ENCODE measurements around the gene AGFG2.

Gene AGFG2

DNA sequence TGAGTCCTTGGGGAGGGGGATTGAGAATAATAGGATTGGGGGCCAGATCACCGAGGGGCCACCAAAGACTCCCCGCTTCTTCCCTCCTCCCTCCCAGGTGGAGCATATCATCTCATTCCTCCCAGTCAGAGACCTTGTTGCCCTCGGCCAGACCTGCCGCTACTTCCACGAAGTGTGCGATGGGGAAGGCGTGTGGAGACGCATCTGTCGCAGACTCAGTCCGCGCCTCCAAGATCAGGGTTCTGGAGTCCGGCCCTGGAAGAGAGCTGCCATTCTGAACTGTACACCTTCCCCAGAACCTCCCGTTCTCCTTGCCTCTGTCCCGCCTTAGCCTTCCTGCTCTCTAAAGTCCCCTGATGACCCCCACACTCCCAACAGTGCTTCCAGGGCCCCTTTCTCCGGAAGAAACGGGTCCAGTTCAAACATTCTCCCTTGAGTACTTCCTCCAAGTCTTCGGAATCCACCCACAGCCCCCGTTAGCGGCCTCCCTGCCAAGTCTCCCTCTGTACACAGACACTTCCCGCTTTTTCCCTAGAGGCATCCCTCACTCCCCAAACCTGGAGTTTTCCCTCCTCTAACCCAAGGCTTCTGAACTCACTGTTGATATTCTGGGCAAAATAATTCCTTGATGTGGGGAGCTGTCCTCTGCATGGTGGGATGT lies 51.2 kb downstream of the AGFG2 start:
- no peaks in the 10 kb centered on the region for H3K27me3 ChIP-seq (ENCODE audit: insufficient read depth, poor library complexity, severe bottlenecking)
- no peak overlapping the region for H3K4me3 ChIP-seq (replicated peaks; ENCODE audit: insufficient read depth, low read length)
- TF ChIP-seq SPI1 (IDR thresholded peaks at IDR 0.05; ENCODE audit: borderline replicate concordance, low read depth): no peak
- TF ChIP-seq GABPA (IDR thresholded peaks at IDR 0.05; ENCODE audit: low read depth): no peak
- TF ChIP-seq POLR2AphosphoS5 (IDR thresholded peaks at IDR 0.05; ENCODE audit: low read depth): no peak
- no peak for DNase-seq (ENCODE audit: low read depth in 1 of 2, low spot score in 1 of 2)
- no peak overlapping the region for H3K27ac ChIP-seq (replicated peaks)

GRCh38 chr7:100591596-100591995 lies 52.6 kb downstream of the AGFG2 start:
- no peaks in the 10 kb centered on the region for H3K27me3 ChIP-seq (ENCODE audit: insufficient read depth, poor library complexity, severe bottlenecking)
- no peak for TF ChIP-seq POLR2AphosphoS5 (IDR thresholded peaks at IDR 0.05; ENCODE audit: low read depth)
- TF ChIP-seq, protein P1, sequence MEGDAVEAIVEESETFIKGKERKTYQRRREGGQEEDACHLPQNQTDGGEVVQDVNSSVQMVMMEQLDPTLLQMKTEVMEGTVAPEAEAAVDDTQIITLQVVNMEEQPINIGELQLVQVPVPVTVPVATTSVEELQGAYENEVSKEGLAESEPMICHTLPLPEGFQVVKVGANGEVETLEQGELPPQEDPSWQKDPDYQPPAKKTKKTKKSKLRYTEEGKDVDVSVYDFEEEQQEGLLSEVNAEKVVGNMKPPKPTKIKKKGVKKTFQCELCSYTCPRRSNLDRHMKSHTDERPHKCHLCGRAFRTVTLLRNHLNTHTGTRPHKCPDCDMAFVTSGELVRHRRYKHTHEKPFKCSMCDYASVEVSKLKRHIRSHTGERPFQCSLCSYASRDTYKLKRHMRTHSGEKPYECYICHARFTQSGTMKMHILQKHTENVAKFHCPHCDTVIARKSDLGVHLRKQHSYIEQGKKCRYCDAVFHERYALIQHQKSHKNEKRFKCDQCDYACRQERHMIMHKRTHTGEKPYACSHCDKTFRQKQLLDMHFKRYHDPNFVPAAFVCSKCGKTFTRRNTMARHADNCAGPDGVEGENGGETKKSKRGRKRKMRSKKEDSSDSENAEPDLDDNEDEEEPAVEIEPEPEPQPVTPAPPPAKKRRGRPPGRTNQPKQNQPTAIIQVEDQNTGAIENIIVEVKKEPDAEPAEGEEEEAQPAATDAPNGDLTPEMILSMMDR (IDR thresholded peaks at IDR 0.05; ENCODE audit: insufficient read depth, low read length): no peak
- TF ChIP-seq SPI1 (IDR thresholded peaks at IDR 0.05; ENCODE audit: borderline replicate concordance, low read depth): no peak
- no peak for TF ChIP-seq REST (IDR thresholded peaks at IDR 0.05; ENCODE audit: insufficient replicate concordance, low read depth)
- TF ChIP-seq GABPA (IDR thresholded peaks at IDR 0.05; ENCODE audit: low read depth): no peak
- DNase-seq (ENCODE audit: low read depth in 1 of 2, low spot score in 1 of 2): no peak
- H3K4me3 ChIP-seq (replicated peaks; ENCODE audit: insufficient read depth, low read length): no peak overlapping the region
- no peak overlapping the region for H3K27ac ChIP-seq (replicated peaks)

GRCh38 chr7:100595188-100595587 lies 56.2 kb downstream of the AGFG2 start:
- Histone ChIP-seq H3K4me3 (replicated peaks; ENCODE audit: insufficient read depth, low read length) (no peak overlapping the region), H3K27me3 (ENCODE audit: insufficient read depth, poor library complexity, severe bottlenecking) (no peaks in the 10 kb centered on the region), H3K27ac (replicated peaks) (no peak overlapping the region)
- DNase-seq (ENCODE audit: low read depth in 1 of 2, low spot score in 1 of 2): no peak
- TF ChIP-seq POLR2AphosphoS5 (IDR thresholded peaks at IDR 0.05; ENCODE audit: low read depth) (no peak), REST (IDR thresholded peaks at IDR 0.05; ENCODE audit: insufficient replicate concordance, low read depth) (no peak), SPI1 (IDR thresholded peaks at IDR 0.05; ENCODE audit: borderline replicate concordance, low read depth) (no peak), GABPA (IDR thresholded peaks at IDR 0.05; ENCODE audit: low read depth) (no peak)
- TF ChIP-seq, protein P1 (IDR thresholded peaks at IDR 0.05; ENCODE audit: insufficient read depth, low read length): no peak

- no peak for TF ChIP-seq POLR2AphosphoS5 (IDR thresholded peaks at IDR 0.05; ENCODE audit: low read depth)
- Histone ChIP-seq H3K27ac (replicated peaks) (no peak overlapping the region), H3K4me3 (replicated peaks; ENCODE audit: insufficient read depth, low read length) (no peak overlapping the region), H3K27me3 (ENCODE audit: insufficient read depth, poor library complexity, severe bottlenecking) (no peaks in the 10 kb centered on the region)
- DNase-seq (ENCODE audit: low read depth in 1 of 2, low spot score in 1 of 2): no peak
Measured at GRCh38 chr7:100598425-100598824, 59.4 kb downstream of the AGFG2 start.

Measured in HL-60 (cell line).